Gastrocnemius medialis (tissue), 4 donors: ENCODE data around the gene MKNK1.

Experiments
- POLR2A ChIP-seq, 2 donors: fragments of 450-650 bp; IDR thresholded peaks; one replicate each; pipeline ENCODE4 v1.6.1; 2017; ENCODE audit warnings: antibody characterized with exemption in 2 of 2, mild to moderate bottlenecking in 2 of 2, moderate library complexity in 2 of 2
- TF ChIP-seq, protein P1 (sequence below), 5 experiments: fragments of 450-650 bp in 3 of 5; fragments of 200-600 bp in 2 of 5; sonication (generic) in 2 of 5; IDR thresholded peaks in 4 of 5; conservative IDR thresholded peaks in 1 of 5; 1 replicate in 4 of 5; 2 replicates in 1 of 5; pipeline ENCODE4 v1.5.1; 2016 to 2019; ENCODE audit warnings: antibody characterized with exemption in 5 of 5, mild to moderate bottlenecking in 3 of 5, moderate library complexity in 3 of 5

DNA sequence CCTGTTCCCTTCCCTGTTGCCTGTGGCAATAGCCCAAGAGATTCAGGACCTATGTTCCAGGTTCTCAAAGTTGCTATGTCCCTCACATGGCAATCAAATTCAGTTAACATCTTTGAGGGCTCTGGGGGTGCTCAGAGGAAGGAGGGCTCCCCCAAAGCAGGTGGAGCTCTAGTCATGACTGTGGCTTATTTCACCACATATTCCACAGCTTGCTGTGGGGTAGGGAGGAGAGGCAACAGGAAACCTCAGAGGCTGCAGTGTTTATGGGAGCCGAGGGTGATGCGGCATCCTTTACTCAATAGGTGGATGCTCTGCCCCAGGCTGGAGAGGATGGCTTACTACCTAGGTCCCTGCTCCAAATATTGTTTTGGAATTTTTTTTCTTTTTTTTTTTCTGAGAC lies 1.2 kb upstream of the MKNK1 start:
- no peak for TF ChIP-seq POLR2A (IDR thresholded peaks at IDR 0.05)
- TF ChIP-seq, protein P1, sequence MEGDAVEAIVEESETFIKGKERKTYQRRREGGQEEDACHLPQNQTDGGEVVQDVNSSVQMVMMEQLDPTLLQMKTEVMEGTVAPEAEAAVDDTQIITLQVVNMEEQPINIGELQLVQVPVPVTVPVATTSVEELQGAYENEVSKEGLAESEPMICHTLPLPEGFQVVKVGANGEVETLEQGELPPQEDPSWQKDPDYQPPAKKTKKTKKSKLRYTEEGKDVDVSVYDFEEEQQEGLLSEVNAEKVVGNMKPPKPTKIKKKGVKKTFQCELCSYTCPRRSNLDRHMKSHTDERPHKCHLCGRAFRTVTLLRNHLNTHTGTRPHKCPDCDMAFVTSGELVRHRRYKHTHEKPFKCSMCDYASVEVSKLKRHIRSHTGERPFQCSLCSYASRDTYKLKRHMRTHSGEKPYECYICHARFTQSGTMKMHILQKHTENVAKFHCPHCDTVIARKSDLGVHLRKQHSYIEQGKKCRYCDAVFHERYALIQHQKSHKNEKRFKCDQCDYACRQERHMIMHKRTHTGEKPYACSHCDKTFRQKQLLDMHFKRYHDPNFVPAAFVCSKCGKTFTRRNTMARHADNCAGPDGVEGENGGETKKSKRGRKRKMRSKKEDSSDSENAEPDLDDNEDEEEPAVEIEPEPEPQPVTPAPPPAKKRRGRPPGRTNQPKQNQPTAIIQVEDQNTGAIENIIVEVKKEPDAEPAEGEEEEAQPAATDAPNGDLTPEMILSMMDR (IDR thresholded peaks at IDR 0.05 in 4 of 5, conservative IDR thresholded peaks at IDR 0.05 in 1 of 5): no peak
